Hematopoietic multipotent progenitor cell treated with erythropoietin and hydrocortisone succinate and interleukin-3 and kit ligand, for 15 days (in vitro differentiated cells): Measurements from ENCODE around the gene TCF19.
"Not testable (repeated sequence)": the region's sequence is repeated elsewhere in the genome, so short reads cannot be mapped to it uniquely, and the experiment has no call there.

Experiments
- DNase-seq: peaks from one replicate; pipeline ENCODE4 v3.0.0-alpha.2; 2015; ENCODE audit warnings: low spot score

Gene TCF19

DNA sequence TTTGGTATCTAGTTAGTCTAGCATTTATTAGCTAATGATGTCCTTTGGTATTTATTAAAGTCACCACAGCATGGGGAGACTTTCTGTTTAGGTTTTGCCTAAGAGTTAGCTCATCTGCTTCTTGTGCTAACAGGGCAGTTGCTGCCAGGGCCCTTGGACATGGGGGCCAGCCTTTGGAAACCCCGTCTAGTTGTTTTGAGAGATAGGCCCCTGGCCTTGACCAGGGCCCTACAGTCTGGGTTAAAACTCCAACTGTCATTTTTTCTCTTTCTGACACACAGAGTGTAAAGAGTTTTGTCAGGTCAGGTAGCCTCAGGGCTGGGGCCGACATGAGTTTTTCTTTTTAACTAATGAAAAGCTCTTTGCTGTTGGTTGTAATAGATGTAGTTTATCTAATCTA lies 24.9 kb downstream of the TCF19 start:
- DNase-seq: not testable (repeated sequence)

DNA sequence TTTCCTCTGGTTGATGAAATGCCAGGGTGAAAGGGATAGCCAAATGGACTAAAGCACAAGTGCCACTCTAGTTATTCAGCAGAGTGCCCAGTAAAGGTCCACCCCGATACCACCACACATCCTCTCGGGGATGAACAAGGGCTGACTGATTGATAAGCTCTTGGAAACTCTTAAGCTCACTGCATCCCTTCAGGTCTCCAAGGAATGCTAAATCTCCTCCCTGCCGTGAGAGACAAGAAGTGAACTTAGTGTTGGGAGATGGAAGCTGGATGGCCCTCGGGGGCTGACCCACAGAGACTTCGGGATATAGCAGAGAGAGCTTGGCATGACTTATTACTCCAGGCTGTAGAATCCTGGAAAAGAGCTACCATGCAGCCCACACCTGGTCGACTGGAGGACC lies 25.5 kb downstream of the TCF19 start:
- not testable (repeated sequence) for DNase-seq

DNA sequence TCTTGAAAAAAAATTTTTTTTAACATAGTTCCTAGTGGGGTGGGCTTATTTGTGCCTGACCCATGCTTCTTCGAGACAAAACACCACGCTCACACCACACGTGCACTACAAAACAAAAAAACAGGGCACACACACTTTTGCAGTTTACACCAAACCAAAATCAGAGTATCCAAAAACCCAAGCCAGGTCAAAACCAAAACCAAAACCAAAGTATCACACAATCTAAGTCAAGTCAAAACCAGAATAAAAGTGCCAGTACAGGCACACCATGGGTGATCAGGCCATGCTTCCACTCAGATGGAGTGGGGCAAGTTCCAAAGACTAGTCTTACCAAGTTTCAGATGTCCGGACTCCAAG lies 27.3 kb downstream of the TCF19 start:
- not testable (repeated sequence) for DNase-seq

DNA sequence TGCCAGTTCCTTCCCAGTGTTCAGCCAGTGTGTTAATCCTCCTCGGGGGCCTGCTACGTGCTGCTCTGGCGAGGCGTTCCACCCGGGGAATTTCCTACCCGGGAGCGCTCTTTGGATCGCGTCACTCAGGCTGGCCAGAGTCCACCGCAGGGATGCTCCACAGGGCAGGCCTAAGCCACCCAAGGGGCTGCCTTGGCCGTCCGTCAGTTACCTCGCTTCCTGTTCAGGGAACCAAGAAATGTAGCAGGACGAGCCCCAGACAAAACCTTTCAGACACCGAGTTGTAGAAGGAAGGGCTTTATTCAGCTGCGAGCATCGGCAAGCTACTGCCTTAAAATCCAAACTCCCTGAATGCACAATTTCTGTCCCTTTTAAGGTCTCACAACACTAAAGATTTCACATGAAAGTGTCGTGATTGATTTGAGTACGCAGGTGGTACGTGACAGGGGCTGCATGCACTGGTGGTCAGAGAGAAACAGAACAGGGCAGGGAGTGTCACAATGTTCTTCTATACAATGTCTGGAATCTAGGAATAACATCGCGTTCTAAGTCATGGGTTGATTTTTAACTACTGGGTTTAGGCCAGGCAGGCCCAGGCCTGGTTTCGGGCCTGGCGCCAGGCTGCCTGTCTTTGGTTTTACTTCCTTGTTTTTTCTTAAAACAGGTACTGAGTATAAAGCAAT lies 27.8 kb downstream of the TCF19 start:
- no peak for DNase-seq

DNA sequence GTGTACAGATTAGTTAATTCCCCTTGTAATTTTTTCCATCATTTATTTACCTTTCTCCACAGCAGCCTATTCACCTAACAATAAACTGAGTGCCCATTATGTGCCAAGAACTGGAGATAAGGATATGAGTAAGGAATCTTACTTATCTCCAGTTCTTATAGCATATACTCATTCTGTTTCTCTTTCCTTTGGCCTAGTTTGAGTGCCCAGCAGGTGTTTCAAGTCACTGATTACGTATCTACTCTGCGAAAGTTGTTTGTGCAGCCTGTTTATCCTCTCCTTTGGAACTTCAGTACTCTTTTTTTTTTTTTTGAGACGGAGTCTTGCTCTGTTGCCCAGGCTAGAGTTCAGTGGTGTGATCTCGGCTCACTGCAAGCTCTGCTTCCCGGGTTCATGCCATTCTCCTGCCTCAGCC lies 29.4 kb downstream of the TCF19 start:
- DNase-seq: no peak

DNA sequence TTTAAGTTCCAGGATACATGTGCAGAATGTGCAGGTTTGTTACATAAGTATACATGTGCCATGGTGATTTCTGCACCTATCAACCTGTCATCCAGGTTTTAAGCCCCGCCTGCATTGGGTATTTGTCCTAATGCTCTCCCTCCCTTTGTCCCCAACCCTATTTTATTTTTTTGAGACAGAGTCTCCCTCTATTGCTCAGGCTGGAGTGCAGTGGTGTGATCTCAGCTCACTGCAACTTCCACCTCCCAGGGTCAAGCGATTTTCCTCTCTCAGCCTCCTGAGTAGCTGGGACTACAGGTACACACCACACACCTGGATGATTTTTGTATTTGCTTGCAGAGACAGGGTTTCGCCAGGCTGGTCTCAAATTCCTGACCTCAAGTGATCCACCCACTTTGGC lies 30.8 kb downstream of the TCF19 start:
- DNase-seq: not testable (repeated sequence)

DNA sequence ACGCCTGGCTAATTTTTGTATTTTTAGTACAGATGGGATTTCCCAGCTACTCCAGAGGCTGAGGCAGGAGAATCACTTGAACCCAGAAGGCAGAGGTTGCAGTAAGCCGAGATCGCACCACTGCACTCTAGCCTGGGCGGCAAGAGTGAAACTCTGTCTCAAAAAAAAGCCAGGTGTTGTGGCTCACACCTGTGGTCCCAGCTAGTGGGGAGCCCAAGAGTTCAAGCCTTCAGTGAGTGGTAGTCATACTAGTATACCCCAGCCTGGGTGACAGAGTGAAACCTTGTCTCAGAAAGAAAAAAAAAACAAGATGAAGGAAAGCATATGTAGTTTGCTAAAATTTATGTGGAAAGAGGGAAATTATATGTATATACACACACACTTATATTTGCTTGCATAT lies 32.1 kb downstream of the TCF19 start:
- DNase-seq: no peak

DNA sequence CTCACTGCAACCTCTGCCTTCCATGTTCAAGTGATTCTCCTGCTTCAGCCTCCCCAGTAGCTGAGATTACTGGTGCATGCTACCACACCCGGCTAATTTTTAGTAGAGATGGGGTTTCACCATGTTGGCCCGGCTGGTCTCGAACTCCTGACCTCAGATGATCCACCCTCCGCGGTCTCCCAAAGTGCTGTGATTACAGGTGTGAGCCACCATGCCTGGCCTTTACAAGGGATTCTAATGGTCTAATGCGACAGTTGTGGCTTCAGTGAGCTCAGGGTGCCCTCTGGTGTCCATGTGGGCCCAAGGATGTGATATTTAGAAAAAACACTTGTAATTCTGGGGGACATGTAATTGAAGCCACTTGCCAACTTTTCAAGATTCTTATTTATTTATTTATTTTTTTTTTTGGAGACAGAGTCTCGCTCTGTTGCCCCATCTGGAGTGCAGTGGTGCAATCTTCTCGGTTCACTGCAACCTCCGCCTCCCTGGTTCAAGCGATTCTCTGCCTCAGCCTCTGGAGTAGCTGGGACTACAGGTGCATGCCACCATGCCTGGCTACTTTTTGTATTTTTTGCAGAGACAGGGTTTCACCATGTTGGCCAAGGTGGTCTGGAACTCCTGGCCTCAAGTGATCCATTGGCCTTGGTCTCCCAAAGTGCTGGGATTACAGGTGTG lies 34.2 kb downstream of the TCF19 start:
- peak; percentile 61 for DNase-seq

DNA sequence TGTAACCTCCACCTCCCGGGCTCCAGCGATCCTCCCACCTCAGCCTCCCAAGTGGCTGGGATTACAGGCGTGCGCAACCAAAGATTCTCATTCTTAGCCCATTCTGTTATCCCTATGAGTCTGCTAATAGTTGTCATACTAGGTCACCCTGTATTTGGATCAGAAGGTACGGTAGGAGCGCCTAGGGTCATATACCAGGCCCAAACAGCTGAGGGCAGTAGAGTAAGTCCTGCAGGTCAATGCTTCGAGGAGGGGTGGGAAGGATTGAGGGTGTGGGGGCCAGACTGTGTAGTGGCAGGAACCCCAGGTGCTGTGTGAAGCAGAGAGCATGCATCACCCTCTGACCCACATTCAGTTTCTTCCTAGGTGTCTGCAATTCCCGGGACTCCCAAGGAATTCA lies 34.8 kb downstream of the TCF19 start:
- DNase-seq: no peak

DNA sequence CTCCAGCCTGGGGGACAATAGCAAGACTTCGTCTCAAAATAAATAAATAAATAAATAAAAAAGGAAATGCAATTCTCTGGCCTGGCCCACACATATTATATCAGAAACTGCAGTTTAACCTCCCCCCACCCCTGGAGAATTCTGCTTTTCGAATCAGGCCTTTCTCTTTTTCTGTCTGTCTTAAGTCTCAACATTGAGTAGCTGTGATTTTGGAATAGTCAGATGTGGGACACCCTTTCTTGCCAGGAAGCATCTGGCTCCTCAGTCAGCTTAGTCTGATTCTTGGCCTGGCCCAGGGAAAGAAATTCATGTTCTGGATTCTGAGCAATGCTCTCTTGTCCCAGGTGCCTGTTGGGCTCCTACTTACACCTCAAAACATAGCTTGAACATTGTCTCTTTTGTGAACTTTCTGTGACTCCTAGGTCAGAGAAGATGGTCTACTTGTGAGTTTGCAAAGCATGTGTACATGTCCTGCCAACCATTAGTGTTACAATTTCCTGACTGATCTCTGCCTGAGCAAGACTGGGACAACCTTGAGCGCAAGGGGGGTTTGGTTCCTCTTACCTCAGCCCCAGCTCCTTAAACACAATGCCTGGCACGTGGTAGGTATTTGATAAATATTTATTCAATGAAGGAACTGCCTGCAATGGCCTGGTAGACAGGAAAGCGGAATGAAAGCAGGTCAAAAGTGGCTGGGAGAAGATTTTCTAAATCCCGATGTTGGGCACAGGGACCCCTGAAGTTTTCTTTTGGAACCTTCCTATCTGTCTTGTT lies 35.9 kb downstream of the TCF19 start:
- DNase-seq: no peak

DNA sequence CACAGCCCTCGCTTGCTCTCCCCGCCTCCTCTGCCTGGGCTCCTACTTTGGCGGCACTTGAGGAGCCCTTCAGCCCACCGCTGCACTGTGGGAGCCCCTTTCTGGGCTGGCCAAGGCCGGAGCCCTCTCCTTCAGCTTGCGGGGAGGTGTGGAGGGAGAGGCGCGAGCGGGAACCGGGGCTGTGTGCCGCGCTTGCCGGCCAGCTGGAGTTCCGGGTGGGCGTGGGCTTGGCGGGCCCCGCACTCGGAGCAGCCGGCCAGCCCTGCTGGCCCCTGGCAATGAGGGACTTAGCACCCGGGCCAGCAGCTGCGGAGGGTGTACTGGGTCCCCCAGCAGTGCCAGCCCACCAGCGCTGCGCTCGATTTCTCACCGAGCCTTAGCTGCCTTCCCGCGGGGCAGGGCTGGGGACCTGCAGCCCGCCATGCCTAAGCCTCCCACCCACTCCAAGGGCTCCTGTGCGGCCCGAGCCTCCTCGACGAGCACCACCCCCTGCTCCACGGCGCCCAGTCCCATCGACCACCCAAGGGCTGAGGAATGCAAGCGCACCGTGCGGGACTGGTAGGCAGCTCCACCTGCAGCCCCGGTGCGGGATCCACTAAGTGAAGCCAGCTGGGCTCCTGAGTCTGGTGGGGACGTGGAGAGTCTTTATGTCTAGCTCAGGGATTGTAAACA lies 37.1 kb downstream of the TCF19 start:
- DNase-seq: not testable (repeated sequence)

DNA sequence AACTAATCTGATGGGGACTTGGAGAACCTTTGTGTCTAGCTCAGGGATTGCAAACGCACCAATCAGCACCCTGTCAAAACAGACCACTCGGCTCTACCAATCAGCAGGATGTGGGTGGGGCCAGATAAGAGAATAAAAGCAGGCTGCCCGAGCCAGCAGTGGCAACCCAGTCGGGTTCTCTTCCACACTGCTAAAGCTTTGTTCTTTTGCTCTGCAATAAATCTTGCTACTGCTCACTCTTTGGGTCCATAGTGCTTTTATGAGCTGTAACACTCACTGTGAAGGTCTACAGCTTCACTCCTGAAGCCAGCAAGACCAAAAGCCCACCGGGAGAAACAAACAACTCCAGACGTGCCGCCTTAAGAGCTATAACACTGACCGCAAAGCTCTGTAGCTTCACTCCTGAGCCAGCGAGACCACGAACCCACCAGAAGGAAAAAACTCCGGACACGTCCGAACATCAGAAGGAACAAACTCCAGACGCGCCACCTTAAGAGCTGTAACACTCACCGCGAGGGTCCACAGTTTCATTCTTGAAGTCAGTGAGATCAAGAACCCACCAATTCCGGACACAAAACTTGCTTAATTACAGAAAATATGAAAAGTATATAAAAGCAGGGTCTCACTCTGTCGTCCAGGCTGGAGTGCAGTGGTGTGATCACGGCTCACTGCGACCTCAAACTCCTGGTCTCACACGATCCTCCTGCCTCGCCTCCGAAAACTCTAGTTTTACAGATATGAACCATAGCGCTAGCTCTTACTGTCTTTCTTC lies 38.0 kb downstream of the TCF19 start:
- not testable (repeated sequence) for DNase-seq

DNA sequence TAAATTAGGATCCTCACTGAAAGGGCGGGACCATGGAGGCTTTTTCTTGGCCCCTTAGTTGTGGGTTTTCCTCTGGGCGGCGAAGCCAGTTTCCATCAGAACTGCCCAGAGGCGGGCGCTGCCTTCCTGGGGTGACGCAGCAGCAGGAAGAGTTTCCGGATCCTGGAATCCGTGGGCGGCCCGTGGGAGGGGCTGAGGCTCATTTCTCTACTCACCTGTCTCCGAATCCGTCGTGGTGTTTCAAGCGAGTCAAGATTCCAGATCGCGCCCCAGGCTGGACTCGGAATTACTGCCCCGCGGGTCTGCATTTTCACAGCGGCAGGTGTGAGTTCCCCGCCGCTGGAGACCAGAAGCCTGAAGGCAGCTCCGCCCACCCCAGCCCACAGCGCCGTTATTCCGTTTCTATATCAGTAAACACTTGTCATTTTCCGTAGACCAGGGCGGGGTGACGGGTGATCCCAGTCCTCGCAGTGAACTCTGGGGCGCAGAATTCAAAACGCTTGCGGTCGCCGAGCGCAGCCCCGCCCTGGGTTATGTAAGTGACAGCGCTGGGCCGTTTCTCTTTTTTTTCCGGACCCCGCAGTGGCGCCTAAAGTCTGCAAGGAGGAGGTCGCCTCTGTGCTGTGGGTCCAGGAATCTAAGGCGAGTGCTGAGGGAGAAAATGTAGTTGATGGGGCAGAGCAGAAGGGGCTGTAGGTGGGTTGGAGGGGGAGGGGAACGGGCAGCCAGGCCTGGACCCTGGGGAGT lies 39.3 kb downstream of the TCF19 start:
- peak; percentile 93 for DNase-seq

DNA sequence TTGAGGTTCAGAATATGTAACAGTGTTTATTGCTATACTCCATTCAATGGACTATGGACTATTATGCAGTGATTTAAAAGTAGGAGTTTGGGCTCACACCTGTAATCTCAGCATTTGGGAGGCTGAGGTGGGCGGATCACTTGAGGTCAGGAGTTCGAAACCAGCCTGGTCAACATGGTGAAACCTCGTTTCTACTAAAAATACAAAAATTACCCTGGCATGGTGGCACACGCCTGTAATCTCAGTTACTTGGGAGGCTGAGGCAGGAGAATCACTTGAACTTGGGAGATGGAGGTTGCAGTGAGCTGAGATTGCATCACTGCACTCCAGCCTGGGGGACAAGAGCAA lies 40.7 kb downstream of the TCF19 start:
- not testable (repeated sequence) for DNase-seq

DNA sequence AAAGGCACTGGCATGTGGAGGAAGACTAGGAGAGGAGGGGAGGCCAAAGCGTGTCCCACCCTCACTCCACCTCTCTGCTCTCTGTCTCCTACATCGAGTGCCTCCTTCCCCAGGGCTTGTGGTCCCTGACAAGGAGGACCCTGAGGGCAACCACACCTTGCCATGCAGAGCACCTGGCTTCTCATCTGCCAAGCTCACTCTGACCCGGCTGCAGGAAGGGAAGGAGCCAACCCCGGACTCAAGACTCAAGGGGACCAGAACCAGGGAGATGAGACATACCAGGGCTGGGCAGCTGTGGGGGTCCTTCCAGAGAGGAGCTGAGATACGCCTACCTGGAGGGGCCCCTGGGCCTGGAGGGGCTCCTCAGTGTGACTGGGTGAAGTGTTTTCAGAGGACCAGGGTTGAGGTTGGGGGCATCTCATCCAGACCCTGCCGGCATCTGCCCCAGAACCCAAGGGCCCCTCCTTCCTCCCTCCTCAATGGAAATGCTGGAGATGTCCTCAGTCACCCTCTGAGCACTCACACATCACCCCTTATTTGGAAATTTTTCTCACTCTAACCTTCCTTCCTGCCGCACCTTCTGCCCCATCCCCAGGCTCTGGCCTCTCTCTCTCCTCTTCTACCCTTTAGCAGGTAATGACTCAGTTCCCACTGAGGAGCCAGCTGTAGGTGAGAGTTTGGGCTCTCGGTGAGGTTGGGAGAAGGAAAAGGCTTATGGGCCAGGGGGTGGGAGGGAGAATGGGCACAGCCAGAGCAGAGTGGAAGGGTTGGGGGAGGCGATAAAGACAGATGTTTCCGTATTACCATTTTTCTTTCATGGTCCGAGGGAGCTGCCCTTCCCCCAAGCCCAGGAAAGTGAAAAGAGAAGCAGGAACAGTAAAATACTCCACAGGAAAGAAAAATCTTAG lies 44.1 kb downstream of the TCF19 start:
- DNase-seq: no peak

DNA sequence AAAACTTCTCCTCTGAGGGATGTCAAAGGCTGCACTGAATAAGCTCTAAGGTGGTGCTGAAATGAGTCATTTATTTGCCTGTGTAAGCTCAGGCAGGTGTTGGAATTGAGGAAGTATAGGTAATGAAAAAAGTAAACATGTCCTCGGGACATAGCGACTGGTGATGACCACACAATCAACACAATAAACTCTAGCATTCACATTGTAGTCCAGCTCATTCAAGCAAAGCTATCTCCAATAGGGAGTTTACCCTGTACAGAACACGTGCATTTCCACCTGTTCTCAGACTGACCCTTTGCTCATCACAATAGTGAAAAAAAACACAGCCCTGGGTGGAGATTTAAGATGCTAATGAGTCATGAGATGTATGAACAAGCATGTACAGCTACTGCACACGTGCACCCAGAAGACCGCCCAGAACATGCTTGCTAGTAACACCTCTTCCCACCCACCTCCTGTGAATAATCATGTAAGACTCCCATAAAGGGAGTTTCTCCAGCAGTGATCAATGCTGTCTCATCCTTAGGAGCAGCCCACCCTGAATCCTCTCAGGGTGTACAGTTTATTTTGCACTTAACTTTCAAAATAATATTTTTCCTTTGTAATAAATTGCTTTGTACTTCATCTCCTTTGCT lies 45.1 kb downstream of the TCF19 start:
- peak; percentile 69 for DNase-seq

DNA sequence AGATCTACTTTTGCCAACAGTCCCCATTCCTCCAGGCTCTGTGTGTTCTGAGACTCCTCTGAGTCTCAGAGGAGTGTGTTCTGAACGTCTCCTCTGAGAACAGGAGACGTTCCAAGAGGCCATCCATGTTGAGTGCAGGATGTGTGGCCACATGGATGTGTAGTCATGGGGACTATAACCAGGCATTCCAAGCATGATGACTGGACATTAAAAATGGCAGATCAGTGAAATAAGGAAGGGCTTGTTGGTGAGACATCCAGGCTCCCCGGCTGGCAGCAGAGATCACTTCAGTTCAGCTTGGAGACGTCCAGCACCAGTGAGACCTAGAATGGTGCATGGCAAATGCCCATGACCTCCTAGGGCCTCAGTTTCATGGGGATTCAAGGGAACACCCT lies 46.4 kb downstream of the TCF19 start:
- DNase-seq: no peak

DNA sequence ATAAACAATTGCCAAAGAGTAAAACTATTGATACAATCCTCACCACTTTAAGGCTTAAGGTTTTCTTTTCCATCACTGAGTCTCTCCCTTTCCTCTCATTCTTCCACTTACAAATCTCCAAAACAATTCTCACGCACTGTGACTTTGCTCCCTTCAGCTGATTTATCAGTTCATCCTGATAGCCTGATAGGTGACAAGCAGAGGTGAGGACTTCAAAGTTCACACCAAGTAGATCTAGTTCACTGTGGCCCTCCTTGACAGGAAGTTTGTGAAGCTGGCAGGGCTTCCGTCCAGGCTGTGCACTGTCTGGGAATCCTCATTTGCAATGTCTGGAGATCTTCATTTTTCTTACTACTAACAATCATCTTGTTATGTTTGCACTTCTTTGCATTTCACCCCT lies 47.2 kb downstream of the TCF19 start:
- DNase-seq: no peak

DNA sequence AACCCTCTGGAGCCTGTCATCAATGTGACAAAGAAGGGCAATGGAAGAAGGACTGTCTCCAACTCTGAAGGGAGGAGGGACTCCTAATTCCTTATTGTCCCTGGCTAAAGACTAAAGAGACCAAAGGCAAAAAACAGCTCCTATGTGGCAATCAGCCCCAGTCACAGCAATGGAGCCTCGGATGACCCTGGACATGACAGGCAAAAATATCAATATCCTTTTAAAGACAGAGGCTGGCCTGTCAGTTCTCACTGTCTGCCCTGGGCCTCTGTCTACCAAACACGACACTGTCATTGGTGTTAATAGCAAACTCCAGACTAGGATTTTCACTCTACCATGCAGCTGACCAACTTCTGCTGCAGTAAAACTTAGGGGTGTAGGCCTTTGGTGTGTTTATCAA lies 50.1 kb downstream of the TCF19 start:
- DNase-seq: no peak

DNA sequence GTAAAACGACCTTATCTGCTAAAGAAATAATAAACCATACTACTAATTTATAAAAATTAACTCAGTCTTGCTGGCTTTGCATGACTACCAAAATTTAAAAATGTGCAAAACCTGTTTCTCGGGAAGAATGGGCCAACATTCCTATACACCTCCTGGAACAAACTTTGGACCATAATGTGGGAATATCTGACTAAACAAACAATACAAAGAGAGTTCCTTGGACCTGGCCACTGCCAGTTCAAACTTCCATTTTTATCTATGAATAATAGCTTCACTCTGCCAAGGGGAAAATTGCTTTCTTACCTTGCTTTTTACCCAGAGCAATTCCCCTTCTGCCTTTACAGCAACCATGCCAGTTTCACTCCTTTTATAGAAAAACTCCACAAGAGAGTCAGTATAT lies 50.7 kb downstream of the TCF19 start:
- DNase-seq: no peak
